Subcutaneous adipose tissue (tissue), 4 donors: ENCODE results near the gene CECR2. TPM values are rescaled to one million over a fixed set of nuclear protein-coding genes. Genes with fewer than 3 reads are reported as not detected.

Source experiments
- total RNA-seq, 4 donors: library from RNA; depleted of rRNA; stranded (reverse); fragments of >200 nt; gene quantifications; one replicate each; pipeline ENCODE4 v1.1.0, GENCODE V29; 2016
- TF ChIP-seq, protein P1 (sequence below): fragments of 450-650 bp; IDR thresholded peaks from one replicate; pipeline ENCODE4 v1.5.1; 2016; ENCODE audit warnings: low read depth, mild to moderate bottlenecking, control low read depth, antibody characterized with exemption, moderate library complexity

Gene CECR2
- total RNA-seq, 4 donors from 2014 or later: 0.16 to 1.7 (median 0.44) TPM; not detected in 1

DNA sequence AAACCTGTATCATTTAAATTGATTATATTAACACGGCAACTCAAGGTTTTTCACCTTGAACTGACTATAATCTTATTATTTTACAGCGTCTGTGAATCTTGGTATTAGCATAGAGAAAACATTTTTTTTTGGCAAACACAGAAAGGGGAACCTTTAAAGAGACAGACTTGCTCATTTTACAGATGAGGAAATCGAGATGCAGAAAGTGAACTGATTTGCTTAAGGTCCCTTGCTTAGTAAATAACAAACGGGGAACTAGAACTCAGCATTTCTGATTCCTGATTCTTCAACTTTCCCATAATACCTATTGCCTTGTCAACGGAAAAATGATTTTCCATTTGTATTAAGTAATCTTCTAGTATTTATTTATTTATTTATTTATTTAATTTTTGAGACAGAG, 33.2 kb upstream of the CECR2 start:
- TF ChIP-seq, protein P1, sequence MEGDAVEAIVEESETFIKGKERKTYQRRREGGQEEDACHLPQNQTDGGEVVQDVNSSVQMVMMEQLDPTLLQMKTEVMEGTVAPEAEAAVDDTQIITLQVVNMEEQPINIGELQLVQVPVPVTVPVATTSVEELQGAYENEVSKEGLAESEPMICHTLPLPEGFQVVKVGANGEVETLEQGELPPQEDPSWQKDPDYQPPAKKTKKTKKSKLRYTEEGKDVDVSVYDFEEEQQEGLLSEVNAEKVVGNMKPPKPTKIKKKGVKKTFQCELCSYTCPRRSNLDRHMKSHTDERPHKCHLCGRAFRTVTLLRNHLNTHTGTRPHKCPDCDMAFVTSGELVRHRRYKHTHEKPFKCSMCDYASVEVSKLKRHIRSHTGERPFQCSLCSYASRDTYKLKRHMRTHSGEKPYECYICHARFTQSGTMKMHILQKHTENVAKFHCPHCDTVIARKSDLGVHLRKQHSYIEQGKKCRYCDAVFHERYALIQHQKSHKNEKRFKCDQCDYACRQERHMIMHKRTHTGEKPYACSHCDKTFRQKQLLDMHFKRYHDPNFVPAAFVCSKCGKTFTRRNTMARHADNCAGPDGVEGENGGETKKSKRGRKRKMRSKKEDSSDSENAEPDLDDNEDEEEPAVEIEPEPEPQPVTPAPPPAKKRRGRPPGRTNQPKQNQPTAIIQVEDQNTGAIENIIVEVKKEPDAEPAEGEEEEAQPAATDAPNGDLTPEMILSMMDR: no peak

DNA sequence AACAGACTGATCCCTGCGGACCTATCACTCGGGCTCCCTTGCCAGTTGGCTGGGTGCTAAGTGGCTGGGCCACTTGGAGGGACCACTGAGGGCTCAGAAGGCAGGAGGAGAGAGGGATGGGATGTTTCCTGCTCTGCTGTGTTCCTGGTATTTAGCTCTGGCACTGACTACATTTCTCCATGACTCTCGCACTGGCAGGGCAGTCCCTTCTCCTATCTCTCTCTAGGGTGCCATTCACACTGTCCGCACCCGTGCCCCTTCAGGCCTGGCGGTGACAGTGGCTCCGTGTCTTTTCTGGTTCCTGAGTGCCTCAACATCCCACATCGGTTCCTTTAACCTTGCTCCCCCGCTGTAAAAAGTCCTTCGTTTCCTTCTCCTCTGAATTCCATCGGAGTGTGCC, 31.6 kb upstream of the CECR2 start:
- TF ChIP-seq, protein P1: no peak

DNA sequence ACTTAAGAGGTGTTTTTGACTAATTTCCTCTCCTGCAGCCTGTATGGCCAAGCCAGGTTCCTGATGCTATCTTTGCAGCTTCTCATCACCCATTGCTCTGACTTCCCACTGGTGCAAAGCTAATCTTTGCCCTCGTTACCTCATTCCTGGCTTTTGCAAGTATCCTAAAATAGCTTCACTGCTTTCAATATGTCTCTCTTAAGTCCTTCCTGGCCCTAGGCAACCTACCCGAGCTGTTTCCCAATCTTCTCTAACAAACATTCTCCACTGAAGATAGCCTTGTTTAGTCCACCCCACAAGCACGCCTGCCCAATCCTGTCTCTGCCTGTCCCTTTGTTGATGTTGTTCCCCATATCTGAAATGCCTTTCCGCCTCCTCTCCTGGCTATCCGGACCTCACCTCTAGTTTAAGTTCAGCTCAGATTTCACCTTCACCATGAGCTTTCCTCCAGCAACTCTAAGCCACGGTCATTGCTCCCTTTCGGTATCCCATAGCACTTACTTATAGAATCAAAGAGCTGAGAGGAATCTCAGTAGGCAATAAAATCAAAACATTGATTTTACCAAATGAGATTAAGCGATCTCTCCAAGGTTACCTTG, 30.1 kb upstream of the CECR2 start:
- TF ChIP-seq, protein P1: no peak

DNA sequence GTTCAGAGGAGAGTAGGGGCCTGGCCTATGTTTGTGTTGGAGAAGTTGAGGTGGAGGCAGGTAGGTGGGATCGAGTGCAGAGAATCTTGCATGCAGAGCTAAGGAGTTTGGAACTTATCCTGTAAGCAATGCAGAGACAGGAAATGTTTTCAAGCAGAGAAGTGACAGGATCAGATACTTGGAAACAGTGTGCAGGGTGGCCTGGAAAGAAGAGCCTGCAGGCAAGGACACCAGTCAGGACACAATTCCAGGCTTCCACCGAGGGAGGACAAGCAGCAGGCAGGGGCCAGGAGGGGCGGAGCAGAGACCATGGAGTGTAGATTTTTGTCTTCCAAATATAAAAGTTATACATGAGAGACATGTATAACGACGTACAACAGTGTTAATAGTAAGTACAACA, 26.9 kb upstream of the CECR2 start:
- TF ChIP-seq, protein P1: no peak

DNA sequence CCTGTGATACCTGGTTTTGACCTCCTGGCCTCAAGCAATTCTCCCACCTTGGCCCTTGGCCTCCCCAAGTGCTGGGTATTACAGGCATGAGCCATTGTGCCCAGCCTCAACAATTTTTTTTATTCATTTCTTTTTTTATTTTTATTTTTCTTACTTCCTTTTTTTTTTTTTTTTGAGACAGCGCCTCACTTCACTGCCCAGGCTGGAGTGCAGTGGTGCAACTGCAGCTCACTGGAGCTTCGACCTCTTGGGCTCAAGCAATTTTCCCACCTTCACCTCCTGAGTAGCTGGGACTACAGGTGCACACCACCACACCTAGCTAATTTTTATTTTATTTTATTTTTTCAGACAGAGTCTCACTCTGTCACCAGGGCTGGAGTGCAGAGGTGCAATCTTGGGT, 25.5 kb upstream of the CECR2 start:
- TF ChIP-seq, protein P1: no peak

DNA sequence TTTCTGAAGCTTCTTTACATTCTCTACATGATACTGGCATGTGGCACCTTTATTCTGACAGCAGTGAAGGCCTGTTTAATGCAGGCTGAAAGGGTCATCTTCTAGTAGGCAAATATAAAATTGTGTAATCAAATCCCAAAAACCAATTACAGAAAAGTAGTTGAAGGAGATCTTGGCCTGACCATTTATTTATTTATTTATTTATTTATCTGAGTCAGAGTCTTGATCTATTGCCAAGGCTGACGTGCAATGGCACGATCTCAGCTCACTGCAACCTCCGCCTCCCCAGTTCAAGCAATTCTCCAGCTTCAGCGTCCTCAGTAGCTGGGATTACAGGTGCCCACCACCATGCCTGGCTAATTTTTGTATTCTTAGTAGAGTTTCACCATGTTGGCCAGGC, 22.7 kb upstream of the CECR2 start:
- TF ChIP-seq, protein P1: no peak

DNA sequence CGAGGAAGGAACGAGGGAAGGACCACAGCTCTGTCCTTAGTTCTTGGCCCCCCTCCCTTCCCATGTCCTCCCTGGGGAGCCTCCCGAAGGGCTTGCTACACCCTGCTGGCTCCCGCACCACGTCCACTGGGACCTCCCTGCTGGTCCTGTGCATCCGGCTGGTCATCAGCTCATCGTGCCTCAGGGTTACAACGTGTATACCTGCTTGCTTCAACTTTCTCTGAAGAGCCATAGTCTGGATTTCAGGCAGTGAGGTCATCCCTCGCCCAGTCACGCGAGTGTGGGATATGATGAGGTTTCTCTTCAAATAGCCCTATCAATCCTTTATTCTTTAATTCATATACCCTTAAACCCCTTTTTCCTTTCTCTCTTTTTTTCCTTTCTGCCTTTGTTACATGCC, 21.5 kb upstream of the CECR2 start:
- TF ChIP-seq, protein P1: no peak
